ENCODE results near the gene BRD9. TPM values are rescaled to one million over a fixed set of nuclear protein-coding genes. Genes with fewer than 3 reads are reported as not detected.

The BRD9 gene
- total RNA-seq, 1 donor from 2014 or later: 80.1 TPM

DNA sequence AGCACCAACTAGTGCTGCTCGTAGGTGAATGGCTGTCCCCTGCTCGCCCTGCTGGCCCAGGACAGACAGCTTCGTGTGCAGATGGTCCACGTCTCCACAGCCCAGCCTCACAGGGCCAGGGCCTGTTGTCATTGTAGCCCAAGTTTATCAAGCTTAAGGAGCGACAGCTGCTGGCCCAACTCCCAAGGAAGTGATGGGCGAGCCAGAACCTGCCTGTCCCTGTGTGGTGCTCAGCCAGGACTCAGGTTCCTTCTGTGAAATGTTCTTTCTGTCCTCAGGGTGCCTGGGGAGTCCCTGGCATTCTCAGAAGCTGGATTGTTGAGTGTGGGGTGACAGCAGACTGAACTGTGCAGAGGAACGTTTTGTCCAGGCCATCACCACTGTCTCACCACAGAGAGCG lies 16.5 kb upstream of the BRD9 start:
- no peaks in the 10 kb centered on the region for H3K27me3 Mint-ChIP-seq (ENCODE audit: low read depth)
- TF ChIP-seq, protein P1, sequence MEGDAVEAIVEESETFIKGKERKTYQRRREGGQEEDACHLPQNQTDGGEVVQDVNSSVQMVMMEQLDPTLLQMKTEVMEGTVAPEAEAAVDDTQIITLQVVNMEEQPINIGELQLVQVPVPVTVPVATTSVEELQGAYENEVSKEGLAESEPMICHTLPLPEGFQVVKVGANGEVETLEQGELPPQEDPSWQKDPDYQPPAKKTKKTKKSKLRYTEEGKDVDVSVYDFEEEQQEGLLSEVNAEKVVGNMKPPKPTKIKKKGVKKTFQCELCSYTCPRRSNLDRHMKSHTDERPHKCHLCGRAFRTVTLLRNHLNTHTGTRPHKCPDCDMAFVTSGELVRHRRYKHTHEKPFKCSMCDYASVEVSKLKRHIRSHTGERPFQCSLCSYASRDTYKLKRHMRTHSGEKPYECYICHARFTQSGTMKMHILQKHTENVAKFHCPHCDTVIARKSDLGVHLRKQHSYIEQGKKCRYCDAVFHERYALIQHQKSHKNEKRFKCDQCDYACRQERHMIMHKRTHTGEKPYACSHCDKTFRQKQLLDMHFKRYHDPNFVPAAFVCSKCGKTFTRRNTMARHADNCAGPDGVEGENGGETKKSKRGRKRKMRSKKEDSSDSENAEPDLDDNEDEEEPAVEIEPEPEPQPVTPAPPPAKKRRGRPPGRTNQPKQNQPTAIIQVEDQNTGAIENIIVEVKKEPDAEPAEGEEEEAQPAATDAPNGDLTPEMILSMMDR (conservative IDR thresholded peaks at IDR 0.05): no peak
- peaks cover 10% of the 10 kb centered on the region for H3K4me1 Mint-ChIP-seq
- DNase-seq (ENCODE audit: low read depth, low spot score): no peak
- H3K36me3 Mint-ChIP-seq (ENCODE audit: low read depth): peaks cover 11% of the 10 kb centered on the region
- H3K27ac Mint-ChIP-seq (ENCODE audit: unreplicated experiment): no peak overlapping the region
- no peak overlapping the region for H3K4me3 Mint-ChIP-seq
- H3K9me3 Mint-ChIP-seq: no peaks in the 10 kb centered on the region

GRCh38 chr5:908172-908571 lies 15.6 kb upstream of the BRD9 start:
- H3K36me3 Mint-ChIP-seq (ENCODE audit: low read depth): peaks cover 11% of the 10 kb centered on the region
- H3K27ac Mint-ChIP-seq (ENCODE audit: unreplicated experiment): no peak overlapping the region
- peaks cover 10% of the 10 kb centered on the region for H3K4me1 Mint-ChIP-seq
- DNase-seq (ENCODE audit: low read depth, low spot score): no peak
- TF ChIP-seq, protein P1 (conservative IDR thresholded peaks at IDR 0.05): no peak
- H3K9me3 Mint-ChIP-seq: no peaks in the 10 kb centered on the region
- no peaks in the 10 kb centered on the region for H3K27me3 Mint-ChIP-seq (ENCODE audit: low read depth)
- no peak overlapping the region for H3K4me3 Mint-ChIP-seq

DNA sequence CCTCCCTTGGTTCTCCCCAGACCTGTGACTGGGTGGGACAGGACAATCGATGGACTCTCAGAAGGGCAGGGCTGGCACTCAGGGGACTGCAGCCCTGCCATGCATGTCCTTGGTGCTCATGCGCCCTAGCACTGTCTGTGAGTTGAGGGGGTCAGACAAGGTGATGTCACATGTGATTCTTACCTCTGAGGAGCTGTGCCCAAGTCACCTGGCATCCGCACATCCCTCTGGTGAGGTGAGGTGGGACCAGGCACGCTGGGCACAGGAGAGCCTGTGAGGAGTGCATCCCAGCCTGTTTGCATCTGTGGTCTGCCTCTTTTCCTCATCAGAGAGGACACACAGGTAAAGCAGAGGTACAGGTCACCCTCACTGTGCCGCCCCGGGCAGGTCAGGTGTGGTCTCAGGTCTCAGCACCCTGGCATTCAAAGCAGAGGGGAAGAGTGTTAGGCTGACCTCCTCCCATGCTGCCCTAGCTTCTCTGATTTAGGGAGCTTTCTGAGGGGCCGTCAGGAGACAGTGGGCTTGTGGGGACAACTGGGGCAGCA lies 14.8 kb upstream of the BRD9 start:
- no peaks in the 10 kb centered on the region for H3K27me3 Mint-ChIP-seq (ENCODE audit: low read depth)
- H3K36me3 Mint-ChIP-seq (ENCODE audit: low read depth): peaks cover 9% of the 10 kb centered on the region
- H3K4me3 Mint-ChIP-seq: no peak overlapping the region
- no peak for DNase-seq (ENCODE audit: low read depth, low spot score)
- H3K9me3 Mint-ChIP-seq: no peaks in the 10 kb centered on the region
- peaks cover 4% of the 10 kb centered on the region for H3K4me1 Mint-ChIP-seq
- no peak overlapping the region for H3K27ac Mint-ChIP-seq (ENCODE audit: unreplicated experiment)
- TF ChIP-seq, protein P1 (conservative IDR thresholded peaks at IDR 0.05): no peak

- Mint-ChIP-seq H3K4me1 (no peaks in the 10 kb centered on the region), H3K27me3 (ENCODE audit: low read depth) (no peaks in the 10 kb centered on the region), H3K36me3 (ENCODE audit: low read depth) (peaks cover 9% of the 10 kb centered on the region), H3K27ac (ENCODE audit: unreplicated experiment) (no peak overlapping the region), H3K4me3 (no peak overlapping the region), H3K9me3 (no peaks in the 10 kb centered on the region)
- TF ChIP-seq, protein P1 (conservative IDR thresholded peaks at IDR 0.05): no peak
- no peak for DNase-seq (ENCODE audit: low read depth, low spot score)
Measured at GRCh38 chr5:905139-905642, 12.6 kb upstream of the BRD9 start.

DNA sequence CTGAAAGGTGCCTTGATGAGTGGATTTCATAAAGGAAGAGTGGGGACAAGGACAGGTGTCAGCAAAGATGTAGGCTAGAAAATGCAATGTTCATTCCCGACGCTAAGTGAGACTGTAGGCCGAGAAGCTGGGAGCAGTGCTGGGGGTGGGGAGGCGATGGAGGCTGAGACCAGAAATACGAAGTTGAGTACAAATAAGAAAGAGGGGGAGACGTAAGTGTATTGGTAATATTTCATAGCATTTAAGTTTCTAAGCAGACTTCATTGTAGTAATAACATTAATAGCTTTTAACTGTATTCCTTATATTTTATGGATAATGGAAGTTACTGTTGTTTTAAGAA lies 11.1 kb upstream of the BRD9 start:
- Mint-ChIP-seq H3K4me1 (no peaks in the 10 kb centered on the region), H3K4me3 (no peak overlapping the region), H3K9me3 (no peaks in the 10 kb centered on the region), H3K27me3 (ENCODE audit: low read depth) (no peaks in the 10 kb centered on the region), H3K27ac (ENCODE audit: unreplicated experiment) (no peak overlapping the region), H3K36me3 (ENCODE audit: low read depth) (peaks cover 9% of the 10 kb centered on the region)
- TF ChIP-seq, protein P1 (conservative IDR thresholded peaks at IDR 0.05): no peak
- DNase-seq (ENCODE audit: low read depth, low spot score): no peak

All from neural crest cell (in vitro differentiated cells).